ENCODE measurements around the gene MCTP1. TPM values are rescaled to one million over a fixed set of nuclear protein-coding genes. Genes with fewer than 3 reads are reported as not detected.
"Not testable (repeated sequence)": the region's sequence is repeated elsewhere in the genome, so short reads cannot be mapped to it uniquely, and the experiment has no call there.

MCTP1 gene
- total RNA-seq, 1 donor from 2014 or later, result 1.9 TPM

GRCh38 chr5:94998670-94999069 is 286.2 kb downstream of the MCTP1 start:
- POLR2A ChIA-PET, result no interaction called here
- H3K27ac Mint-ChIP-seq, result no peak overlapping the region
- intact Hi-C loops (cut with micrococcal nuclease), result no loop called here

DNA sequence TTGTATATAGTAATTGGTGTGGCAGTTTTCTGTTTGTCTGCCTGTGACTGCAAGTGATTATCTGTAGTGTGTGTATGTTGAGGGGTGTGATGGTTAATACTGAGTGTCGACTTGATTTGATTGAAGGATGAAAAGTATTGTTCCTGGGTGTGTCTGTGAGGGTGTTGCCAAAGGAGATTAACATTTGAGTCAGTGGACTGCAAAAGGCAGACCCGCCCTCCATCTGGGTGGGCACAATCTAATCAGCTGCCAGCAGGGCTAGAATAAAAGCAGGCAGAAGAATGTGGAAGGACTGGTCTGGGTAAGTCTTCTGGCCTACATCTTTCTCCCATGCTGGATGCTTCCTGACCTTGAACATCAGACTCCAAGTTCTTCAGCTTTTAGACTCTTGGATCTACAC is 290.4 kb downstream of the MCTP1 start:
- H3K4me1 Mint-ChIP-seq; H3K27ac Mint-ChIP-seq; DNase-seq; H3K9me3 Mint-ChIP-seq; CTCF ChIA-PET; intact Hi-C loops (cut with micrococcal nuclease); POLR2A ChIA-PET; H3K36me3 Mint-ChIP-seq (ENCODE audit: low read depth); ATAC-seq (ENCODE audit: low read depth); H3K27me3 Mint-ChIP-seq; H3K4me3 Mint-ChIP-seq: not testable (repeated sequence)

More at GRCh38 chr5:94998670-94999069, 286.2 kb downstream of the MCTP1 start:
- DNase-seq (no peak), ATAC-seq (ENCODE audit: low read depth) (no peak)
- no peak for TF ChIP-seq CTCF (IDR thresholded peaks at IDR 0.05)
- CTCF ChIA-PET, result no interaction called here
- Mint-ChIP-seq H3K4me3 (no peak overlapping the region), H3K36me3 (ENCODE audit: low read depth) (no peaks in the 10 kb centered on the region), H3K27me3 (no peaks in the 10 kb centered on the region), H3K4me1 (no peaks in the 10 kb centered on the region), H3K9me3 (peaks cover under 1% of the 10 kb centered on the region)

GRCh38 chr5:94993491-94993890 is 291.4 kb downstream of the MCTP1 start:
- DNase-seq (no peak), ATAC-seq (ENCODE audit: low read depth) (no peak)
- no peaks in the 10 kb centered on the region for H3K4me1 Mint-ChIP-seq
- H3K36me3 Mint-ChIP-seq (ENCODE audit: low read depth), result no peaks in the 10 kb centered on the region
- H3K27me3 Mint-ChIP-seq, result no peaks in the 10 kb centered on the region
- H3K9me3 Mint-ChIP-seq, result no peaks in the 10 kb centered on the region
- no peak for TF ChIP-seq CTCF (IDR thresholded peaks at IDR 0.05)
- no peak overlapping the region for H3K27ac Mint-ChIP-seq
- intact Hi-C loops (cut with micrococcal nuclease), result no loop called here
- CTCF ChIA-PET, result no interaction called here
- POLR2A ChIA-PET, result no interaction called here
- H3K4me3 Mint-ChIP-seq, result no peak overlapping the region

GRCh38 chr5:94992325-94992724 is 292.6 kb downstream of the MCTP1 start:
- no peaks in the 10 kb centered on the region for H3K27me3 Mint-ChIP-seq
- TF ChIP-seq CTCF (IDR thresholded peaks at IDR 0.05), result no peak
- ATAC-seq (ENCODE audit: low read depth), result no peak
- H3K4me3 Mint-ChIP-seq, result no peak overlapping the region
- H3K9me3 Mint-ChIP-seq, result no peaks in the 10 kb centered on the region
- POLR2A ChIA-PET, result no interaction called here
- H3K36me3 Mint-ChIP-seq (ENCODE audit: low read depth), result no peaks in the 10 kb centered on the region
- no peak overlapping the region for H3K27ac Mint-ChIP-seq
- H3K4me1 Mint-ChIP-seq, result no peaks in the 10 kb centered on the region
- CTCF ChIA-PET, result no interaction called here
- DNase-seq, result no peak
- intact Hi-C loops (cut with micrococcal nuclease), result no loop called here

- no peak for TF ChIP-seq CTCF (IDR thresholded peaks at IDR 0.05)
- H3K4me1 Mint-ChIP-seq, result no peaks in the 10 kb centered on the region
- H3K4me3 Mint-ChIP-seq, result no peak overlapping the region
- no peaks in the 10 kb centered on the region for H3K36me3 Mint-ChIP-seq (ENCODE audit: low read depth)
- no peak for DNase-seq
- ChIA-PET POLR2A (no interaction called here), CTCF (no interaction called here)
- intact Hi-C loops (cut with micrococcal nuclease), result no loop called here
- H3K27me3 Mint-ChIP-seq, result no peaks in the 10 kb centered on the region
- no peak for ATAC-seq (ENCODE audit: low read depth)
- H3K27ac Mint-ChIP-seq, result no peak overlapping the region
- no peaks in the 10 kb centered on the region for H3K9me3 Mint-ChIP-seq
Measured at GRCh38 chr5:94983861-94984535, 300.9 kb downstream of the MCTP1 start.

DNA sequence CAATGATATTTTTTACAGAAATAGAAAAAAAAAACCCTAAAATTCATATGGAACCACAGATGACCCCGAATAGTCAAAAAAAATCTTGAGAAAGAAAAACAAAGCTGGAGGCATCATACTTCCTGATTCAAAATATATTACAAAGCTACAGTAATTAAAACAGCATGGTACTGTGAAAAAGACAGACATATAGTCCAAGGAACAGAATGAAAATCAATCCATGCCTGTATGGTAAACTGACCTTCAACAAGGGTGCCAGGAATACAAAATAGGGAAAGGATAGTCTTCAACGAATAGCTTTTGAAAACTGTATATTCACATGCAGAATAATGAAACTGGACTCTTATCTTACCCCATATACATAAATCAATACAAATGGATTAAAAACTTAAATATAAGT is 307.5 kb downstream of the MCTP1 start:
- Mint-ChIP-seq H3K27me3 (no peaks in the 10 kb centered on the region), H3K4me1 (no peaks in the 10 kb centered on the region), H3K4me3 (no peak overlapping the region), H3K36me3 (ENCODE audit: low read depth) (no peaks in the 10 kb centered on the region), H3K27ac (no peak overlapping the region), H3K9me3 (peaks cover 15% of the 10 kb centered on the region)
- no peak for TF ChIP-seq CTCF (IDR thresholded peaks at IDR 0.05)
- CTCF ChIA-PET, result interaction anchor here (0.9 kb wide), 1 partner anchor 9 kb away, joined by 3 read pairs; no protein-coding TSS in a partner anchor
- ATAC-seq (ENCODE audit: low read depth) (no peak), DNase-seq (no peak)
- POLR2A ChIA-PET, result no interaction called here
- intact Hi-C loops (cut with micrococcal nuclease), result no loop called here

Measured in activated B cell treated with CpG ODN at 0.5 μM for 24 hours (primary cell).